Measurements from ENCODE around the gene FAM221B.

DNA sequence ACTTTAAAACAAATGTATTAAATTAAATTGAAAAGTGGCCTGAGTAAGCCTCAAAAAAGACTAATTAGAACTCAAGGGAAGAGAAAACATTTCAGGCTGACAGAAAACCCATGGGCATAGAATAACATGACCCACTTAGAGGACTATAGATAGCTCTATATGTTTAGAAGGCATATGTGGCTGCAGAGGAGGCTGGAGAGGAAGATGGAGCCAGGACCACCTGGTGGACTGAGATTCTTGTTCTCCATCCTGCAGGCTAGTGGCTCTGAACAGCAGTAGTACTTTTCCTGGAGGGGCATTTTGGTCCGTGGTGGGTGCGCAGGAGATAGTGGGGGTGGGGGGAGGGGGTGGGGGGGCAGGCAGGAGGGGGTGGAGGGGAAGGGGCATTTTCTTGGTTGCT is 47.5 kb downstream of the FAM221B start:
- TF ChIP-seq, protein P1, sequence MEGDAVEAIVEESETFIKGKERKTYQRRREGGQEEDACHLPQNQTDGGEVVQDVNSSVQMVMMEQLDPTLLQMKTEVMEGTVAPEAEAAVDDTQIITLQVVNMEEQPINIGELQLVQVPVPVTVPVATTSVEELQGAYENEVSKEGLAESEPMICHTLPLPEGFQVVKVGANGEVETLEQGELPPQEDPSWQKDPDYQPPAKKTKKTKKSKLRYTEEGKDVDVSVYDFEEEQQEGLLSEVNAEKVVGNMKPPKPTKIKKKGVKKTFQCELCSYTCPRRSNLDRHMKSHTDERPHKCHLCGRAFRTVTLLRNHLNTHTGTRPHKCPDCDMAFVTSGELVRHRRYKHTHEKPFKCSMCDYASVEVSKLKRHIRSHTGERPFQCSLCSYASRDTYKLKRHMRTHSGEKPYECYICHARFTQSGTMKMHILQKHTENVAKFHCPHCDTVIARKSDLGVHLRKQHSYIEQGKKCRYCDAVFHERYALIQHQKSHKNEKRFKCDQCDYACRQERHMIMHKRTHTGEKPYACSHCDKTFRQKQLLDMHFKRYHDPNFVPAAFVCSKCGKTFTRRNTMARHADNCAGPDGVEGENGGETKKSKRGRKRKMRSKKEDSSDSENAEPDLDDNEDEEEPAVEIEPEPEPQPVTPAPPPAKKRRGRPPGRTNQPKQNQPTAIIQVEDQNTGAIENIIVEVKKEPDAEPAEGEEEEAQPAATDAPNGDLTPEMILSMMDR (IDR thresholded peaks at IDR 0.05 in 4 of 5, conservative IDR thresholded peaks at IDR 0.05 in 1 of 5): no peak
- TF ChIP-seq POLR2A (IDR thresholded peaks at IDR 0.05): no peak
